Trophoblast cell (in vitro differentiated cells and primary cell): ENCODE results near the gene NOMO2.
"Not testable (repeated sequence)": the region's sequence is repeated elsewhere in the genome, so short reads cannot be mapped to it uniquely, and the experiment has no call there.

Source experiments
- DNase-seq, 2 donors: peaks; one replicate each; pipeline ENCODE4 v3.0.0-alpha.2; 2016
- H2AFZ ChIP-seq: 2 replicates; pipeline ENCODE4 v1.6.1; 2013; ENCODE audit warnings: low read length, moderate library complexity, mild to moderate bottlenecking; ENCODE audit not compliant: insufficient read depth, poor library complexity
- H2AK5ac ChIP-seq: 2 replicates; pipeline ENCODE4 v1.6.1; 2013; ENCODE audit warnings: mild to moderate bottlenecking, low read length
- H2BK120ac ChIP-seq: 2 replicates; pipeline ENCODE4 v1.6.1; 2013; ENCODE audit warnings: low read length, mild to moderate bottlenecking, moderate library complexity; ENCODE audit not compliant: insufficient read depth, poor library complexity
- H2BK12ac ChIP-seq: 2 replicates; pipeline ENCODE4 v1.6.1; 2013; ENCODE audit warnings: mild to moderate bottlenecking, low read length, moderate library complexity
- H2BK5ac ChIP-seq: 2 replicates; pipeline ENCODE4 v1.6.1; 2013; ENCODE audit warnings: low read length, low read depth, moderate library complexity, mild to moderate bottlenecking; ENCODE audit not compliant: poor library complexity
- H3K14ac ChIP-seq: 2 replicates; pipeline ENCODE4 v1.6.1; 2013; ENCODE audit warnings: mild to moderate bottlenecking, low read length
- H3K18ac ChIP-seq: 2 replicates; pipeline ENCODE4 v1.6.1; 2013; ENCODE audit warnings: mild to moderate bottlenecking, low read length
- H3K23ac ChIP-seq: 2 replicates; pipeline ENCODE4 v1.6.1; 2013; ENCODE audit warnings: low read length
- H3K27ac ChIP-seq: 2 replicates; pipeline ENCODE4 v1.5.1; 2013; ENCODE audit warnings: low read depth, mild to moderate bottlenecking, inconsistent platforms, low read length, moderate library complexity
- H3K27me3 ChIP-seq: 2 replicates; pipeline ENCODE4 v1.6.1; 2013; ENCODE audit warnings: inconsistent platforms, mild to moderate bottlenecking, low read length, moderate library complexity; ENCODE audit not compliant: insufficient read depth
- H3K36me3 ChIP-seq, 2 experiments: 1 replicate in 1 of 2; 2 replicates in 1 of 2; pipeline ENCODE4 v1.6.1; 2013; ENCODE audit warnings: low read length in 2 of 2, mild to moderate bottlenecking in 2 of 2, moderate library complexity in 1 of 2; ENCODE audit not compliant: insufficient read depth in 2 of 2, control insufficient read depth in 1 of 2
- H3K4ac ChIP-seq: 2 replicates; pipeline ENCODE4 v1.6.1; 2013; ENCODE audit warnings: low read depth, mild to moderate bottlenecking, low read length, moderate library complexity
- H3K4me1 ChIP-seq, 2 experiments: 1 replicate in 1 of 2; 2 replicates in 1 of 2; pipeline ENCODE4 v1.6.1; 2013; ENCODE audit warnings: low read length in 2 of 2, mild to moderate bottlenecking in 2 of 2, moderate library complexity in 1 of 2; ENCODE audit not compliant: insufficient read depth in 2 of 2, control insufficient read depth in 1 of 2
- H3K4me2 ChIP-seq: 2 replicates; pipeline ENCODE4 v1.6.1; 2013; ENCODE audit warnings: inconsistent platforms, mild to moderate bottlenecking, low read length, moderate library complexity
- H3K4me3 ChIP-seq: 2 replicates; pipeline ENCODE4 v1.5.1; 2013; ENCODE audit warnings: mild to moderate bottlenecking, low read depth, low read length, inconsistent platforms
- H3K79me1 ChIP-seq: one replicate; pipeline ENCODE4 v1.6.1; 2013; ENCODE audit warnings: low read length
- H3K79me2 ChIP-seq: 2 replicates; pipeline ENCODE4 v1.6.1; 2013; ENCODE audit warnings: low read length, mild to moderate bottlenecking; ENCODE audit not compliant: control insufficient read depth, insufficient read depth, poor library complexity
- H3K9ac ChIP-seq: 2 replicates; pipeline ENCODE4 v1.6.1; 2013; ENCODE audit warnings: mild to moderate bottlenecking, low read length
- H3K9me3 ChIP-seq: 2 replicates; pipeline ENCODE4 v1.6.1; 2013; ENCODE audit warnings: low read depth, mild to moderate bottlenecking, control low read depth, inconsistent platforms, low read length; ENCODE audit not compliant: insufficient read depth
- H4K12ac ChIP-seq: 2 replicates; pipeline ENCODE4 v1.6.1; 2013; ENCODE audit warnings: low read depth, mild to moderate bottlenecking, low read length, moderate library complexity
- H4K8ac ChIP-seq: 2 replicates; pipeline ENCODE4 v1.6.1; 2013; ENCODE audit warnings: low read depth, mild to moderate bottlenecking, low read length, moderate library complexity
- H4K91ac ChIP-seq: one replicate; pipeline ENCODE4 v1.6.1; 2013; ENCODE audit warnings: low read depth, mild to moderate bottlenecking, low read length, moderate library complexity
- WGBS: extraction: QIAGEN DNeasy Blood & Tissue Kit; methylation state at CpG from one replicate; pipeline ENCODE4 v1.1.7; 2013; ENCODE audit warnings: missing lambda C conversion rate; ENCODE audit not compliant: insufficient read length, insufficient coverage; ENCODE audit errors: extremely low coverage; 5-methylcytosine and 5-hydroxymethylcytosine counted together

NOMO2 gene

GRCh38 chr16:18586560-18587540 lies 25.0 kb upstream of the NOMO2 start:
- H2BK12ac ChIP-seq, H2BK120ac ChIP-seq, H3K27ac ChIP-seq, H2BK5ac ChIP-seq, H3K14ac ChIP-seq, H3K4me3 ChIP-seq, H3K9ac ChIP-seq, H3K23ac ChIP-seq, H4K91ac ChIP-seq, H3K18ac ChIP-seq, H3K9me3 ChIP-seq, H3K4ac ChIP-seq, H4K12ac ChIP-seq, H3K79me2 ChIP-seq, H2AFZ ChIP-seq, H3K79me1 ChIP-seq, H4K8ac ChIP-seq, H2AK5ac ChIP-seq, H3K4me2 ChIP-seq, DNase-seq, H3K4me1 ChIP-seq, H3K27me3 ChIP-seq, H3K36me3 ChIP-seq: not testable (repeated sequence)
- WGBS, result no CpG with 5 or more reads among the region's 5 CpGs

GRCh38 chr16:18585789-18586188 lies 23.9 kb upstream of the NOMO2 start:
- H3K23ac ChIP-seq, H4K8ac ChIP-seq, H3K9me3 ChIP-seq, H4K91ac ChIP-seq, H3K79me2 ChIP-seq, H3K79me1 ChIP-seq, H3K27ac ChIP-seq, H3K14ac ChIP-seq, DNase-seq, H3K9ac ChIP-seq, H2BK12ac ChIP-seq, H2AK5ac ChIP-seq, H3K4me1 ChIP-seq, H3K36me3 ChIP-seq, H3K4me3 ChIP-seq, H3K4me2 ChIP-seq, H2AFZ ChIP-seq, H4K12ac ChIP-seq, H3K4ac ChIP-seq, H3K27me3 ChIP-seq, H2BK5ac ChIP-seq, H3K18ac ChIP-seq, H2BK120ac ChIP-seq: not testable (repeated sequence)
- no CpG with 5 or more reads among the region's 10 CpGs for WGBS

GRCh38 chr16:18582902-18583301 lies 21.0 kb upstream of the NOMO2 start:
- Histone ChIP-seq H3K27me3 (no peaks in the 10 kb centered on the region), H3K79me2 (no peaks in the 10 kb centered on the region), H2BK12ac (no peak overlapping the region), H3K36me3 (no peaks in the 10 kb centered on the region), H3K4ac (no peak overlapping the region), H2BK5ac (no peak overlapping the region), H3K18ac (no peak overlapping the region), H4K12ac (no peak overlapping the region), H3K9ac (no peak overlapping the region), H2AK5ac (no peak overlapping the region), H3K4me2 (no peak overlapping the region), H3K4me1 (no peaks in the 10 kb centered on the region), H2AFZ (no peak overlapping the region), H3K9me3 (no peaks in the 10 kb centered on the region), H4K91ac (no peak overlapping the region), H3K23ac (no peak overlapping the region), H3K79me1 (no peaks in the 10 kb centered on the region), H4K8ac (no peak overlapping the region), H3K27ac (no peak overlapping the region), H3K14ac (no peak overlapping the region), H3K4me3 (no peak overlapping the region), H2BK120ac (no peak overlapping the region)
- DNase-seq, result no peak
- no CpG with 5 or more reads among the region's 1 CpG for WGBS

GRCh38 chr16:18580396-18580795 lies 18.5 kb upstream of the NOMO2 start:
- H3K9ac ChIP-seq, H2AFZ ChIP-seq, H3K27ac ChIP-seq, H2BK120ac ChIP-seq, DNase-seq, H3K18ac ChIP-seq, H3K79me1 ChIP-seq, H4K91ac ChIP-seq, H3K27me3 ChIP-seq, H2BK12ac ChIP-seq, H4K12ac ChIP-seq, H3K9me3 ChIP-seq, H3K36me3 ChIP-seq, H3K4me3 ChIP-seq, H2AK5ac ChIP-seq, H3K4ac ChIP-seq, H3K4me1 ChIP-seq, H3K14ac ChIP-seq, H2BK5ac ChIP-seq, H3K79me2 ChIP-seq, H4K8ac ChIP-seq, H3K4me2 ChIP-seq, H3K23ac ChIP-seq: not testable (repeated sequence)
- WGBS, result no CpG with 5 or more reads among the region's 5 CpGs
